GM15510 (cell line): ENCODE data around the gene C8A.

Source experiments
- POLR2A ChIP-seq: IDR thresholded peaks from 3 replicates; pipeline ENCODE4 v1.6.1; 2011; ENCODE audit warnings: borderline replicate concordance; ENCODE audit not compliant: insufficient read length; ENCODE audit errors: extremely low read depth

C8A gene

DNA sequence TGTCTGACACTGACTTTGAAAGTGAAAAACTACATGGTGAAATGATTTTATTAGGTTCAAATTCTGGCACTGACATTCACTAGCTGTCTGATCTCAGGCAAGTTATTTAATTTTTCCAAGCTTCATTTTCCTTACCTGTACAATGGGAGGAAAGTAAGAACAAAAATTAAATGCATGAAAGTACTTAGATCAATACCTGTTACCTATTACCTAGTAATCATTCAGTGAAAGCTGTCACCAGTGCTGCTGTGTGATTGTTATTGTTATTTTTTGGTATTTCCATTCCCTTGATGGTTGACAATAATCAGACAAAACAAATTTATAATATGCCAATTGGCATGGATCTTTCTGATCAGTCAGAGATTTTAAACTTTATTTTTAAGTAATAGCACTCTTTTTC, 1.6 kb downstream of the C8A start:
- no peak for TF ChIP-seq POLR2A

- no peak for TF ChIP-seq POLR2A
Measured at GRCh38 chr1:56859287-56859686, 4.7 kb downstream of the C8A start.

- TF ChIP-seq POLR2A, result no peak
Measured at GRCh38 chr1:56863265-56863992, 8.8 kb downstream of the C8A start.

GRCh38 chr1:56864430-56864829, 9.8 kb downstream of the C8A start:
- no peak for TF ChIP-seq POLR2A

GRCh38 chr1:56866656-56867055, 12.1 kb downstream of the C8A start:
- no peak for TF ChIP-seq POLR2A

DNA sequence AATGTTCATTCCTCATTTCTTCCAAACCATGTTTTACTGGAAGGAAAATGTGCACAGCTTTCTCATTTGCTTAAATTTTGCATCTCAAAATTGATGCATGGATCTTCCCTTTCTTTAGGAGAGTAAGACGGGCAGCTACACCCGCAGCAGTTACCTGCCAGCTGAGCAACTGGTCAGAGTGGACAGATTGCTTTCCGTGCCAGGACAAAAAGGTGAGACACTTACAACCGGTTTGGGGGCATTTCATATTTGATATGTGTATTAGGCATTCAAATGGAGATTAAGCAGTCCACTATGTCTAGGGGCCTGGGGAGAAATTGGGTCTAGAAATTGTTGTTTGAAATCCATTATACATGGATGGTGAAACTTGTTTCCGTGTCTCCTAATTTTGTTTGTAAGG, 12.9 kb downstream of the C8A start:
- no peak for TF ChIP-seq POLR2A

GRCh38 chr1:56868761-56869160, 14.2 kb downstream of the C8A start:
- TF ChIP-seq POLR2A, result no peak

DNA sequence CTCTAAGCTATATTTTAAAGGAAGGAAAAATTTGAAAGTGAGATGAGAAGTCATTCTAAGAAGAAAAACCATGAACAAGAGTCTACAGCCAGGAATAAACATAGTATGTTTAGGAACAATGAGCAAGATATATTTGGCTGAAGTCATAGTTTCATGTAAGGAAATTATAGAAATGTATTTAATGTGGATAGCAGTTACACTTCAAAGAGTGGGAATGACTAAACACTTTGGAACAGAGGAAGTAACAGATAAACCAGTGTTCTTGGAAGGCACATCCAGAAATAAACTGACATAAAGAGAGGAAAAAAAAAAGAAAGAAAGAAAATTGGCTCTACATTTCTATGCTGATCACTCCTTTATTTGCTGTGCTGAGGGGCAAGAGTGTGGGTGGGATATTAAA, 18.0 kb downstream of the C8A start:
- TF ChIP-seq POLR2A, result no peak

DNA sequence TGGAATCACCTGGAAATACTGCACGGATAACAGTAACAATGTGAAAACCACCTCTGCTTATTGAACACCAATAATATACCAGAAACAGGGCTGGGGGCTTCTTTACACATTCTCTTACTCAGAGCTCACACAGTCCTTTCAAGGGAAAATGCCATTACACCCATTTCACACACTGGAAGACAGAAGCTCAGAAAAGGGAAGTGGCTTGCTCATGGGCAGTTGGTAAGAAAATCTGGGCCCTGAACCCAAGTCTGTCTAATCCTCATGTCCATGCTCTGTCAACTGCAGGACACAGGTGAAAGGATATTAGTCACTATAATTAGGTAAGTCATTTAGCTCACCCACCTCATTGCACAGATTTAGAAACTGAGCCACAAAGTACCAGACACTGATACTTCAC, 18.6 kb downstream of the C8A start:
- TF ChIP-seq POLR2A, result no peak

GRCh38 chr1:56874689-56875088, 20.1 kb downstream of the C8A start:
- TF ChIP-seq POLR2A, result no peak

DNA sequence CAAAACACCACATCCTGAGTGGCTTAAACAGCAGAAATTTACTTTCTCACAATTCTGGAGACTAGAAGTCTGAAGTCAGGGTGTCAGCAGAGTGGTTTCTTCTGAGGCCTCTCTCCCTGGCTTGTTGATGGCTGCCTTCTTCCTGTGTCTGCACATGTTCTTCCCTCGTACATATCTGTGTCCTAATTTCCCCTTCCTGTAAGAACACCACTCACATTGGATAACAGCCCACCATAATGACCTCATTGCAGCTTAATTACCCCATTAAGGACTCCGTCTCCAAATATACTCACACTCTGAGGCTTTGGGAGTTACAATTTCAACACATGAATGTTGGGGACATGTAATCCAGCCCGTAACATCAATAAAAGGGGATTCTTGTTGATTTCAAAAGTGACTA, 23.4 kb downstream of the C8A start:
- no peak for TF ChIP-seq POLR2A

- no peak for TF ChIP-seq POLR2A
Measured at GRCh38 chr1:56880774-56881173, 26.2 kb downstream of the C8A start.

- TF ChIP-seq POLR2A, result no peak
Measured at GRCh38 chr1:56881417-56881816, 26.8 kb downstream of the C8A start.

GRCh38 chr1:56890229-56890628, 35.6 kb downstream of the C8A start:
- no peak for TF ChIP-seq POLR2A

- no peak for TF ChIP-seq POLR2A
Measured at GRCh38 chr1:56894014-56894413, 39.4 kb downstream of the C8A start.

GRCh38 chr1:56897150-56898004, 42.8 kb downstream of the C8A start:
- no peak for TF ChIP-seq POLR2A

DNA sequence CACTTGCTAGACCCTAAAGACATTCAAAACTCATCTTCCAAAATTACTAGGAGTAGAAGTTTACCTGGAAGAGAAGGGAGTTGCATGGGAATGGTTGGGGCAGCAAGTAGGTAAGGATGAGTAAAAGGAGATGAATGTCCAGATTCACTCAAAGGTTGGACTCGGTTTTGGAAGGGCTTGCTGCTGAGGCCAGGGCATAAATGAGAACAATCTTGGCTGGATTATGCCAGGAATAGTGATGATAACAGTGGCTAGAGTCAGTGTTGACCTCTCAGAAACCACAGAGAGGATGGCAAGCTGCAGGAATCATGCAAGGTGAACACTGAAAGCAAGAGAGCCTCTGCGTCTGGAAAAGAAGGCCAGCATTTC, 43.4 kb downstream of the C8A start:
- no peak for TF ChIP-seq POLR2A

DNA sequence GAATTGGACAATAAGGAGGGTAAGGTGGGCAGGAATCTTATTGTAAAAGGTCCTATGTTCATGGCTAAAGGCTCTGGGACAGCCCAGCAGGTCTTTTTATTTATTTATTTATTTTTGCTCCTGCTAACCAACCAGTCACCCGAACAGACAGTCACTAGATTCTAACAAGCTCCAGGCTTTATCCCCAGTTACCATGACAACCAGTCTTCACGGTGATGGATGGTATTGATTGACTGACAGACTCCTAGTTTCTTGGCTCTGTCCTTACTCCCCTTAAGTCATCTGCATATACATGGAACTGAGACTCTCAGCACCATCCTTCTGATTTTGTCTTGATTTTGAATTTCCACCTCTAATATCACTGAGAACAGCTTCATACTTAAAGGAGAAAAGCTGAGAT, 44.3 kb downstream of the C8A start:
- TF ChIP-seq POLR2A, result no peak
